ENCODE data around the gene GABARAP. TPM values are rescaled to one million over a fixed set of nuclear protein-coding genes. Genes with fewer than 3 reads are reported as not detected.
A peak's percentile ranks its signal among the peaks of the same experiment; 100 is the strongest.

The GABARAP gene
- total RNA-seq, 4 donors from 2014 or later, result 112 to 840 (median 273) TPM

GRCh38 chr17:7223375-7223774 lies 18.9 kb downstream of the GABARAP start:
- no peak overlapping the region for H3K27ac ChIP-seq
- no peaks in the 10 kb centered on the region for H3K9me3 ChIP-seq
- H3K27me3 ChIP-seq, result no peaks in the 10 kb centered on the region
- H3K36me3 ChIP-seq, result peaks cover 58 to 64% of the 10 kb centered on the region in 2 donors
- DNase-seq, result no peak
- H3K4me3 ChIP-seq (replicated peaks in 1 of 3), result no peak overlapping the region
- TF ChIP-seq, protein P1, sequence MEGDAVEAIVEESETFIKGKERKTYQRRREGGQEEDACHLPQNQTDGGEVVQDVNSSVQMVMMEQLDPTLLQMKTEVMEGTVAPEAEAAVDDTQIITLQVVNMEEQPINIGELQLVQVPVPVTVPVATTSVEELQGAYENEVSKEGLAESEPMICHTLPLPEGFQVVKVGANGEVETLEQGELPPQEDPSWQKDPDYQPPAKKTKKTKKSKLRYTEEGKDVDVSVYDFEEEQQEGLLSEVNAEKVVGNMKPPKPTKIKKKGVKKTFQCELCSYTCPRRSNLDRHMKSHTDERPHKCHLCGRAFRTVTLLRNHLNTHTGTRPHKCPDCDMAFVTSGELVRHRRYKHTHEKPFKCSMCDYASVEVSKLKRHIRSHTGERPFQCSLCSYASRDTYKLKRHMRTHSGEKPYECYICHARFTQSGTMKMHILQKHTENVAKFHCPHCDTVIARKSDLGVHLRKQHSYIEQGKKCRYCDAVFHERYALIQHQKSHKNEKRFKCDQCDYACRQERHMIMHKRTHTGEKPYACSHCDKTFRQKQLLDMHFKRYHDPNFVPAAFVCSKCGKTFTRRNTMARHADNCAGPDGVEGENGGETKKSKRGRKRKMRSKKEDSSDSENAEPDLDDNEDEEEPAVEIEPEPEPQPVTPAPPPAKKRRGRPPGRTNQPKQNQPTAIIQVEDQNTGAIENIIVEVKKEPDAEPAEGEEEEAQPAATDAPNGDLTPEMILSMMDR (IDR thresholded peaks at IDR 0.05), result no peak
- no peak for TF ChIP-seq POLR2A (IDR thresholded peaks at IDR 0.05)
- intact Hi-C loops (cut with DNase I), result no loop called here
- peaks cover 13 to 31% of the 10 kb centered on the region in 2 donors for H3K4me1 ChIP-seq
- WGBS, 2 donors, result 90 to 91% methylated on average over 4 of the region's 4 CpGs

- Histone ChIP-seq H3K4me3 (replicated peaks in 1 of 3) (no peak overlapping the region), H3K27me3 (no peaks in the 10 kb centered on the region), H3K4me1 (peaks cover 17 to 36% of the 10 kb centered on the region in 2 donors), H3K9me3 (no peaks in the 10 kb centered on the region), H3K27ac (no peak overlapping the region), H3K36me3 (peaks cover 58 to 61% of the 10 kb centered on the region in 2 donors)
- no peak for DNase-seq
- WGBS, 2 donors, result 77 to 94% methylated on average over 4 to 7 of the region's 7 CpGs
- intact Hi-C loops (cut with DNase I), result no loop called here
- TF ChIP-seq POLR2A (IDR thresholded peaks at IDR 0.05), result no peak
- TF ChIP-seq, protein P1 (IDR thresholded peaks at IDR 0.05), result no peak
These were observed 19.3 kb downstream of the GABARAP start for GRCh38 chr17:7222972-7223292.

DNA sequence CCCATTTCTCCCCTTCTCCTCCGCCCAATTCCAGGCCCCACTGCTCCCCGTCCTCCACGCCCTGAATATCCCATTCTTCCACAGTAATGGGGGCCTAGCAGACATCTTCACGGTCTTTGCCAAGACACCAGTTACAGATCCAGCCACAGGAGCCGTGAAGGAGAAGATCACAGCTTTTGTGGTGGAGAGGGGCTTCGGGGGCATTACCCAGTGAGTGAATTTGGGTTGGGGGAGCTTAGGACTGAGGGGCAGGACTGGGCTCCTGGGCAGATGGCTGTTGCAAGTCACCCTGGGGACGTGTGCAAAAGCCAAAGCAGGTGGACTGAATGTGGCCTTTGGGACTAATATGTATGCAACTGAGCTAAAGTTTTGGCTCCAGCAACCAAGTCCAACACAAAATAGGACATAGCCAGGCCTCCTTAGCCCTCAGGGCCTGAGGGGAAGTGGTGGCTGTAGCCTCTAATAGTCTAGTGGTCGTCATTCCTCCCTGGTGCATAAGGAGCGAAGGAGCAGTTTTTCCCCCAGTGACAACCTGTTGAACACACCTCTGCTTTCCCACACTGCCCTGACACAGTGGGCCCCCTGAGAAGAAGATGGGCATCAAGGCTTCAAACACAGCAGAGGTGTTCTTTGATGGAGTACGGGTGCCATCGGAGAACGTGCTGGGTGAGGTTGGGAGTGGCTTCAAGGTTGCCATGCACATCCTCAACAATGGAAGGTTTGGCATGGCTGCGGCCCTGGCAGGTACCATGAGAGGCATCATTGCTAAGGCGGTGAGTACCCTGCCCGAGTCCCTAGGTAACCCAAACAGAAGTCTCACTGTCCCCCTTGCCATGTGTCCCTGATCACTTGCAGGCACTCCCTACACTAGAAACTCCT lies 19.9 kb downstream of the GABARAP start:
- H3K4me1 ChIP-seq, result peaks cover 21 to 40% of the 10 kb centered on the region in 2 donors
- peak in 1 of 2 donors; percentile 9 for TF ChIP-seq POLR2A (IDR thresholded peaks at IDR 0.05)
- TF ChIP-seq, protein P1 (IDR thresholded peaks at IDR 0.05), result no peak
- no peaks in the 10 kb centered on the region for H3K27me3 ChIP-seq
- intact Hi-C loops (cut with DNase I), result no loop called here
- 91% methylated on average over 13 to 14 of the region's 15 CpGs for WGBS, 2 donors
- H3K27ac ChIP-seq, result peak overlapping the region in 1 of 3 donors; percentile 97
- no peak for DNase-seq
- H3K4me3 ChIP-seq (replicated peaks in 1 of 3), result no peak overlapping the region
- H3K36me3 ChIP-seq, result peaks cover 56 to 61% of the 10 kb centered on the region in 2 donors
- H3K9me3 ChIP-seq, result no peaks in the 10 kb centered on the region

GRCh38 chr17:7221278-7222092 lies 20.8 kb downstream of the GABARAP start:
- no peaks in the 10 kb centered on the region for H3K27me3 ChIP-seq
- intact Hi-C loops (cut with DNase I), result no loop called here
- WGBS, 2 donors, result 71 to 90% methylated on average over 6 to 9 of the region's 10 CpGs
- H3K4me3 ChIP-seq (replicated peaks in 1 of 3), result peak overlapping the region in 1 of 3 donors; percentile 97
- H3K27ac ChIP-seq, result peak overlapping the region in 2 of 3 donors; percentile 97 to 98
- no peak for DNase-seq
- H3K36me3 ChIP-seq, result peaks cover 49 to 52% of the 10 kb centered on the region in 2 donors
- H3K4me1 ChIP-seq, result peaks cover 24 to 46% of the 10 kb centered on the region in 2 donors
- H3K9me3 ChIP-seq, result no peaks in the 10 kb centered on the region
- TF ChIP-seq, protein P1 (IDR thresholded peaks at IDR 0.05), result no peak
- no peak for TF ChIP-seq POLR2A (IDR thresholded peaks at IDR 0.05)

Measured in thyroid gland (tissue), 4 donors.